HG03521 (cell line): ENCODE measurements around the gene NCOA6.

ENCODE experiments used
- ATAC-seq: cut with Tn5 transposase; IDR thresholded peaks from one replicate; pipeline ENCODE4 v1.9.1; 2021; ENCODE audit warnings: mild to moderate bottlenecking, moderate library complexity; ENCODE audit not compliant: unreplicated experiment

NCOA6 gene

DNA sequence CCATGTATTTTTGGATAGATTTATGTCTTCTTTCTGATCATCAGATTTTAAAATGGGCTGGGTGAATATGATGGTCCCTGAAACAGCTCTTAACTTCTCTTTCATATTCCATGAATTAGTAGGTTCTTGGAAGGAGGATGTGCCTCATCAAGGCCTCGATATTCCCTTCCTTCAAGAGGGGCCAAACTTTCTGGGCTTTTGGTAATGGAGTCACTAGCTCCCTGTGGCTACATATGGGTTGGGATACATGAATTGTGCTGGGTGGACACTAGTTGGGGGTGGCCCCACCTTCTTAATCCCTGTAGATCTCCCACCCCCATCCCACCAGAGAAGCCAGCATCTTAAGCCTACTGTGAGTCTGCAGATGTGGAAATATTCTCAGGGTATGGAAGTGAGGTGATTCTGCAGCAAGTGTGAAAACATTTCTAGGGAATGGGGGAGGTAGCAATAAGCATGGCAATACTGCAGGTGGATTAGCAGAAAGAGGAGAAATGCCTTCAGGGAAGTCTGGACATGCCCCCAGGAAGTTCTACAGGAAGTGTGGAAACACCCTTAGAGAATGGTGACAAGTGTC is 119.1 kb downstream of the NCOA6 start:
- ATAC-seq, result no peak

DNA sequence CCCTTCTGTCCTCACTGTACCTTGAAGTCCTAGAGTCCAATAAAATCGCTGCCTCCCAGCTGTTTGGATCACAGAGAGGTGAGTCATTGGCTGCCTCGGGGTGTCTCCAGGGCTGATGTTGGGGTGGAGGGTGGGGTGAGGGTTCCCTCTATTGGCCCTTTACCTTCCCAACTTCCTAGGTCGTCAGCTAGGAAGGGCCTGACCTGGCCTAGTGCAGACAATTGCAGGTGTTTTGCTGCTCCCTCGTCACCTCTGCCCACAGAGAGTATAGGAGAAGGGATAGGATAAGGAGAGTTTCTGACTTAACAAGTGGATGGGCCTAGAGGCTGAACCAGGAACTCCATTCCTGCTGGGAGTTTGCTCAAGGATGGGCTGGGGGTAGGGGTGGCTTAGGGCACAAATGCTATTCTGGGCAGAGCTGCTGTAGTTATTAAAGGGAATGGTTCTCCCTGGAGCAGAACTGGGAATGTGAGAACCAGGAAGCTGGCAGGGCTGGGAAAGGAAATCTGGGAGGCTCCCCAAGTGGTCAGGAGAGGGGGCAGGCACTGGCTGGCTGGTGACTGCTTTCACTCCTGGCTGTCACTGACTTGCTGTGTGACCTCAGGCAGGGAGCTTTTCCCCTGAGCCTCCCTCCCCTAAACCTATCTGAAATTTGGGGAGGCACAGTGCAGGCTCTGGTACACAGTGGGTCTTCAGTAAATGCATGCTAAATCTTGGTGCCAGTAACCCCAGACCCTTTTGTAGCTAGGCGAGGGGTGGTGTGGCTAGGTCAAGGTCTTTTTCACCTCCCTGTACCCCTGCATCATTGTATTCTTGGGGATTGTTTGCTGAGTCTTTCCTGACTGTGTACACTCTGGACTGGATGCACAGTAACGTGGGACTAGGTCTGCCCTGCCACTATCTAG is 119.8 kb downstream of the NCOA6 start:
- no peak for ATAC-seq

DNA sequence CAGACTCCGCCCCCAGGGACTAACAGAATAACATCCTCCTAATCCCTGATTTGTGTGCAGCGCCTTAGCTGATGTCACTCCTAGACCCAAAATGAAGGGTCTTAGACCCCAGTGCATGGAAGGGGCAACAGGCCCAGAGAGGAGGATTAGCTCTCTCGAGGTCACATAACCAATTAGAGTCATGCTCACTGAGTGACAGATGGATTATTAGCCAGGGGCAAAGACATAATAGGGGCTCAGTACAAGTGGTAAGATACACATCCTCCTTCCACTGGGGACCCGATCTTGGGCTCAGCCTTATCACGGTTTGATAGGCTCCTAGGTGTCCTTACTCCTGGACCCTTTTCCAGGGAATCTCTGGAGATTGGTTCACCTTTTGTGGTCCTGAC is 120.4 kb downstream of the NCOA6 start:
- ATAC-seq, result no peak

DNA sequence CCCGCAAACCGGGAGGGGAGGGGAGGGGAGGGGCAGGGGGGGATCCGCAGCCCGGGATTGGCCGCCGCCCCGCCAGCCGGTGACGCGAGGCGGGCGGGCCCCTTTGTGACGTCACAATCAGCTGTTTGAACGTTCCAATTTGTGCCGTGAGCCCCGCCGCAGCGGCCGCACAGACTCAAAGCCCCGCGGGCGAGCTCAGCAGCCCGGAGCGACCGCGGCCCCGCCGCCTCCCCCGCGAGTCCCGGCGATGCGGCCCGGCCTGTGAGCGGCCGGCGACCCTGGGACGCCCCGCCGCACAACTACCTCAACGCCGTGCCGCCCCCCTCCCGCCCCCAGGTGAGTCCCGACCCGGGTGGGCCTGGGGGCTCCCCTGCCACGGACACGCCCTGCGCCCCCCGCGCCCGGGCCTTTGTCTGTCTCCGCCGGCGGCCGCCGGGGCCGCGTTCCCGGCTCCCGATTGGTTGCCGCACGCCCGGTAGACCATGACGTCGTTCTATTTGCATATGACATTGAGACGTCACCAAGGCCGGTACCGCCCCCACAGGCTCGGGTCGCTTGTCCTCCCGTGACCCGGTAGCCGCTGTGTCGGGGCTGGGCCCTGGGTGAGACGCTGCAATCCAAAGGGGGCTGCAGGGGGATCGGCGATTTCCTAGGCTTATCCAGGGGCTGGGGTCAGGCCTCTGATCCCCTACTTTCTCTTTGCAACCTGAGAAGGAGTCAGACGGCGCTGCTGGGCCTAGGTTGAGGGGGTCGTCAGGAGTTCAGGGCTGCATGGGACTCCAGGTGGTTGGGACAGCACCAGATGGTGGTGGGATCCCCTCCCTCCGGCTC is 121.1 kb downstream of the NCOA6 start, which contains the start of gene TP53INP2:
Gene TP53INP2, plus strand, starts transcription at position 168 of the 831 bp plus-strand sequence. CDS start 4,396 bp downstream, outside the sequence.
- ATAC-seq, result peak; percentile 47

DNA sequence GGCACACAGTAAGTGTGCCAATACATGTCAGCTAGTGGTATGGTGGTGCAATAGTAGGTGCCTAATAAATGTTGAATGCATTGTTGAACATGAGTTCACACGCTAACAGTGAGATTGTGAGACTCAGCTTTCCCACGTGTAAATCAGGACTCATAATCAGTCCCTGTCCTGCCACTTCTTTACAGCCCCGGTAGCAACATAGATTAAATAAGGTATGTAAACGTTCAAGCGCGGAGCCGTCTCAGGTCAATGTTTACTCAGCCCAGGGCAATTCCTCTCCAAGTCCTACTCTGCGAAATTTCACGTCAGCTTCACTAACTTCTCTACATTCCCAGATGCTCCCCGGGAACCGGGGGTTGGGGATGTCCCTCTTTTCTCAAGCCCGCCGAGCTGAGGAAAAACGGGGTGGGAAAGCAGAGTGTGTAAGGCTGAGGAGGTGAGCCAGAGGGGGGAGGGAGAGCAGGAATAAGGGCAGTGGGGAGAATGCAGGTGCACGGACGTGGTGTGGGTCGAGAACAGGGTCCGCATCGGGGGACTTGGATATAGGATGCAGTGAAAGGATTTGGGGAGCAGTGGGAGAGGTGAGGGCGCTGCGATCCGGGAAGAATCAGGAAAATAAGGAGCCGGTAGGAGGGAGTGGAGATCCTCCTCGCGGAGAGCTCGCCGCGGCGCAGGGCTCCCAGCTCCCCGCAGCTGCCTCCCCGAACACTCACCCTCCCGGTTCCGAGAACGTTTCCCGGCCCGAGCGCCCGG is 121.9 kb downstream of the NCOA6 start:
- ATAC-seq, result no peak

DNA sequence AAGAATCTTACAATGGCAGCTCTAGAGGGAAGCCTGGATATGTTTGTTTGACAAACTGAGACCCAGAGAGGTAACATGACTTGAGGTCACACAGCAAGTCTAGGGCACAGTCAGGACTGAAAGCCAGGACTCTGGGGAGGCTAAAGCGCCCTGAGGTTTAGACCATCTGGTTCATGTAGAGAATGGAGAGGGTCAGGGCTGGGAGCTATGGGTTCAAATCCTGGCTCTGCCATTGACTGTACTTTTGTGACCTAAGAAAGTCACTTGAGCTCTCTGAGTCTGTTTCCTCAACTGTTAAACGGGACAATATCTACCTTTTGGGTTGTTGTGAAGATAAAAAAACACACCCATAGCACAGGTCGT is 122.4 kb downstream of the NCOA6 start:
- ATAC-seq, result no peak

DNA sequence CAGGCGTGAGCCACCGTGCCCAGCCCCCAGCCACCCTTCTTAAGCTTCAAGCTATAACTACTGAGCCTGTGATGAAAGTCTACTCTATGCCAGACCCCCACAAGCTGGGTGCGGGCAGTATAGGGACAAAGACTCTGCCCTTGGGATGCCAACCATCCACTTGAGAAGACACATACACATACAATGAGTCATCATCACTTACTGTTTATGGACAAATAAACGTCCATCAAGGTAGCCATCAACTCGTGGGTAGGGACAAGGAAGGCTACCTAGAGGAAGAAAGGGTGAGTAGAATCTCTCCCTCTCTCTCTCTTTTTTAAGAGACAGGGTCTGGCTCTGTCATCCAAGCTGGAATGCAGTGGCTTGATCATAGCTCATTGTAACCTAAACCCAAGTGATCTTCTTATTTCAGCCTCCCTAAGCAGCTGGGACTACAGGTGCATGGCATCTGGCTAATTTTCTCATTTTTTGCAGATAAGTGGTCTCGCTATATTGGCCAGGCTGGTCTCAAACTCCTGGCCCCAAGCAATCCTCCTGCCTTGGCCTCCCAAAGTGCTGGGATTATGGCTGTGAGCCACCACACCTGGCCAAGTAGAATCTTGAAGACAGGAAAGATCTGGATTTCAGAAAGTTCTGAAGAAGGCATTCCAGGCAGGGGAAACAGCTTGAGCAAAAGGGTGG is 123.9 kb downstream of the NCOA6 start:
- ATAC-seq, result no peak

DNA sequence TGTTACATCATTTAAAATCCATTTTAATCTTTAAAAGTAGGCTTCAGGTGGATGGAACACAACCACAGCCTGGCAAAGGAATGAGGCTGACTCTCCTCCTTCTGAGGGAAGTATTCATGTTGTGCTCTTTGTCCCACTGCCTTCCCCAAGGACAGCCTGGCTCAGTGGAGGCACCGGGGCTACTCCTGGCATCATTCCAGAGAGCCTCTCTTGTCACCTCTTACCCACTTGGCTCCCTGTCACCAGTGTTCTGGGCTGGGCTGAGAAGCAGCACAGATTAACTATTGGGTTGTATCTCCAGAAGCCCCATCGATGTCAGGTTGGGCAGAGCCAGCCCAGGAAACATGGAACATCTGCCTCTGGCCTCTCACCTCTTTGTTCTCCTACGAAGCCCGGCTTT is 132.0 kb downstream of the NCOA6 start:
- ATAC-seq, result no peak

DNA sequence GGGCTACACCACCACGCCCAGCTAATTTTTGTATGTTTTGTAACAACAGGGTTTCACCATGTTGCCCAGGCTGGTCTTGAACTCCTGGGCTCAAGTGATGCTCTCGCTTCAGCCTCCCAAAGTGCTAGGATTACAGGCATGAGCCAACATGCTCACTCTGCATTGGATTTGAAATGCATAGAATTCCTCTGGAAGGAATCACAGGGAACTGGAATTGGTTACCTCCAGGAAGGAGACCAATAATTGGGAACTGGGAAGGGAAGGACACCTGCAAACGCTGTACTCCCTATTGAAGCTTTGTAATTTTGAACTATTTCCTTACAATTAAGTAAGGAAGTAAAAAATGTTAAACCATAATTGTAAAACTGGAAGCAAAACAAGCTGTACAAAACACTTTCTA is 133.6 kb downstream of the NCOA6 start:
- ATAC-seq, result no peak

DNA sequence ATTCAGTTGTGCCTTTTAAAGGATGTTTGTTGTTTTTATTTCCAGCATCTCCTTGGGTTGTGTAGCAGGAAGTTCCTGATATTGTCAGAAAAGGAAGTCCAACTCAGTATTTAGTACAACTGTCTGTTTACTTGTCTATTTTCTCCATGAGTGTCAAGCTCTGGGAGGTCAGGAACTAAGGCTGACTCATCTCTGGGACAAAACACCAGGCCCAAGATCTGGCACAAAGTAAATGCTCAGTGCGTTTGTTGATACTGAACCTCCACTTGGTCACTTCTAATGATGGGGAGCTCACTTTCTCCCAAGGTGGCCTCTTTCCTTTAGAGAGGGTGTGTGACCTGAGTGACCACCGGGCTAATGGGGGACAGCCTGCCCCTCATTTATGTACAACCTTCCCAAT is 136.0 kb downstream of the NCOA6 start:
- no peak for ATAC-seq

DNA sequence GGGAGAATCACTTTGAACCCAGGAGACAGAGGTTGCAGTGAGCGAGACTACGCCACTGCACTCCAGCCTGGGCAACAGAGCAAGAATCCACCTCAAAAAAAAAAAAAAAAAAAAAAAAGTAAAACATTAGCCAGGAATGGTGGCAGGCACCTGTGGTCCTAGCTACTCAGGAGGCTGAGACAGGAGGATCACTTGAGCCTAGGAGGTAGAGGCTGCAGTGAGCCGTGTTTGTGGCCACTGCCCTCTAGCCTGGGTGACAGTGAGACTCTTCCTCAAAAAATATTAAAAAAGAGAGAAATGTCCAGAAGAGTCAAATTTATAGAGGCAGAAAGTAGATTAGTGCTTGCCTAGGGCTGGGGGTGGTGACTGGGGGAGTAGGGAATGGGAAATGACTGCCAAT is 141.8 kb downstream of the NCOA6 start:
- no peak for ATAC-seq

DNA sequence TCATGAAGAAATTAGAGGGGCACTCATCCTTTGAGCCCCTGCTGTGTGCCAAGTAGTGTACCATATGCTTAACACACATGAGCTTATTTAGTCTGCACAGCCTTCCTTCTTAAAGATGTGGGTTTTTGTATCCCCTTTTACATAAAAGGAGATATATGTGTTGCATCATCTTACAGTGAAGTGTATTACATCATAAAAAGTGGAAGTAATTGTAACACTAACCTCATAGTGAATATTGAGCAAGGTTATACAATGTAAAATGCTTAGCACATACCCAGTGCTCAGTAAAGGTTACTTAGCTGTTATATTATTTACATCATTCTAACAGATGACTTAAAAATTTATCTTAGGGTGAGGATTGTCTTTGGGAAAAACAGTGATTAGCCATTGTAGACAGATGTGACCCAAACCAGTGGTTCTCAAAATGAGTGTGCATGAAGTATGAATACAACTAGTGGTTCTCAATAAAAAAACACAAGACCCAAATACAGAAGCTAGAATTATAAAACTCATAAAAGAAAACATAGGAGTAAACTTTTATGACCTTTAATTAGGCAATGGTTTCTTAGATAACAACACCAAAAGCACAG is 144.8 kb downstream of the NCOA6 start:
- no peak for ATAC-seq

DNA sequence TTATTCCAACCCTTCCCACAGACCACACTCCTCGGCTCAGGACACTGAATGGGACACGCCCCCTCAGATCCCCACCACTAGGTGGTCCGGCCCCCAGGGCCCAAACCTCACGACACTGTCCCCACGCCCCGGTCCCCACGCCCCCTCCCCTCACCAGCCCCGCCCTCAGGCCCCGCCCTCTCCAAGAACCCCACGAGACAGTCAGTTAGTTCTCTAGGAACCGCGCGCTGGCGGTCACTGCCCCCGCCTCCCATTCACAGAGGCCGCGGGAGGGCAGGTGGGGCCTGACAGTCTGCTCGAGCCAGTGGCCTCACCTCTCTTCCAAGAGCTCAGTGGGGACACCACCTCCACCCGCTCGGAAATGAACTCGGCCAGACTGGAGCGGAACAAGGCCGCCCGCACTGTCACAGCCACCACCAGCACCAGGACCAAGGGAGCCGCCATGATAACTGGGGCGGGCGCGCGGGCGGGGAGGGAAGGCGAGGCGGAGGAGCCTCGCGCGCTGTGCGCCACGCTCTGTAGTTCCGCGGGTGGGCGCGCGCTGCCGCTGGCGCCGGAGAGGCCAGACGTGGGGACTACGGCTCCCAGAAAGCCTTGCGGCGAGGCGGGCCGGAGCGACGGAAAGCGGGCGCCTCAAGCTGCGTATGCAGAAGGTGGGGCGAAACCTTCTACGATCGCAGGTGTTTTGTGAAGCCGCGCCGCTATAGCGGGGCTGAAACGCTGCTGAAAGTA is 148.6 kb downstream of the NCOA6 start, which contains the start of gene PIGU:
Gene PIGU, minus strand, starts transcription at position 451 of the 732 bp plus-strand sequence. Its CDS starts 7 bp downstream, at position 444.
- ATAC-seq, result peak; percentile 93

DNA sequence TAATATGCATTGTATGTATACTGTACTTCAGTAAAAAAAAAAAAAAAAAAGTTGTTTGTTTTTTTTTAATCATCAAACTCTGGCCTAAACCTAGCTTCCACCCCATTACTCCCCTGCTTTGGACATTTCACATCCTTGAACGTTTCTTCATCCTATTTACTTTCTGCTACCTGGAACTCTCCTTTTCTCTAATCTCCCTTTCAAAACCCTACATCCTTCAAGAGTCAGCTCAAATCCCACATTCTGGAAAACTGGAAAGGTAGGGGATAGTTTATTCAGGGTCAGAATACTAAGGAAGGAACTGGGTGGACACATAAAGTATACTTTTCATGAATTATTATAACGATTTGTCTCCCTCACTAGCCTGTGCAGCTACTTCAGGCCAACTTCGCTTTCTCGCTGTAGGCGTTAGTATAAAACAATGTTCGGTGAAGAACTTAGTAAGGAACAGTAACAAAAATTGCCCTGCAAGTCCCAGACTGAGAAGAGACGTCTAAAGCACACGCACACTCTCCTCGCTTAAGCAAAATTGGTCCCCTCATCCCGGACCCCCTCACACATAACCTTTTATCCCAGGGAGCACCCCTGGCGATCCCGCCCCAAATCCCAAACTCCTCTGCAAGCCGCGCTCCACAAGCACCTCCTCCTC is 149.3 kb downstream of the NCOA6 start:
- ATAC-seq, result no peak

DNA sequence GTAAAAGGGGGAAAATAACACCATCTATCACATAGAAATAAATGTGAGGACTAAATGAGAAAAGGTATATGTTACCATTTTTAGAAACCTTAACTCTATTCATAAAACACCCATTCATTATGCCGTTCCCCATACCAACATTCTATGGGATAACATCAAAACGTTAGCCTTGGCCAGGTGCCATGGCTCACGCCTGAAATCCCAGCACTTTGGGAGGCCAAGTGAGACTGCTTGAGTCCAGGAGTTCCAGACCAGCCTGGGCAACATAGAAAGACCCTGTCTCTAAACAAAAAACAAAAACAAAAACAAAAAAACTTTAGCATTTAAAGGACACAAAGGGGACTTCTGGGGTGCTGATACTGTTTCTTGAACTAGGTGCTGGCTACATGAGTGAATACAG is 149.9 kb downstream of the NCOA6 start:
- ATAC-seq, result no peak

DNA sequence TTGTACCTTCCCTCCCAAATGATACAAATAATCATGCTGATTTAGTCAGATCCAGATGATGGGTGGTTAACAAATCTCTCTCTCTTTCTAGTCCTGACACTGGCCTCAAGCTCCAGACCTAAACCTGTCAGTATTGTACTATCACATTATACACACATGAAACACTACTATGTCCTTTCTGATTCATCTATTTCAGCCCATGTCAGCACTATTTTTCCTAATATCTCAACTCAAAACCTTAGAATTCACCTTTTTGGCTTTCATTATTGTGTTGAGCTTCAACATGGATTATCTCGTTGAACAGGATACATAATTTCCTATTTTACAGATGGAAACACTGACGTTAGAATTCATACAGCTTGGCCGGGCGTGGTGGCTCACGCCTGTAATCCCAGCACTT is 152.0 kb downstream of the NCOA6 start:
- ATAC-seq, result no peak

DNA sequence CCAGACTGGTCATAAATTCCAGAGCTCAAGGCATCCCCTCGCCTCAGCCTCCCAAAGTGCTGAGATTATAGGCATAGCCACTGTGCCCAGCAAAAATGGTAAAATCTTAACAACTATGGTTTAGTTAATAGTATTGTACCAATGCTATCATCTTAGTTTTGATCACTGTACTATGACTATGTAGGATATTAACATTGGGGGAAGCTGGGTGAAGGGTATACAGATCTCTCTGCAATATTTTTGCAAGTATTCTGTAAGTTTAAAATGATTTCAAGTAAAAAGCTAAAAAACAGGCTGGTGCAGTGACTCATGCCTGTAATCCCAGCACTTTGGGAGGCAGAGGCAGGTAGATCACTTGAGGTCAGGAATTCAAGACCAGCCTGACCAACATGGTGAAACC is 156.4 kb downstream of the NCOA6 start:
- ATAC-seq, result no peak
